H9 (cell line): Measurements from ENCODE around the gene COX6A1. TPM values are rescaled to one million over a fixed set of nuclear protein-coding genes. Genes with fewer than 3 reads are reported as not detected.

ENCODE experiments used
- DNase-seq: peaks from one replicate; pipeline ENCODE4 v3.0.0-alpha.2; 2017
- H2AFZ ChIP-seq: one replicate; pipeline ENCODE4 v1.6.1; 2013; ENCODE audit warnings: mild to moderate bottlenecking, low read length, control low read depth, moderate library complexity
- H2AK5ac ChIP-seq: 2 replicates; pipeline ENCODE4 v1.6.1; 2013; ENCODE audit warnings: low read length, control low read depth, mixed read lengths; ENCODE audit not compliant: insufficient read length
- H2BK120ac ChIP-seq: one replicate; pipeline ENCODE4 v1.6.1; 2013; ENCODE audit warnings: low read depth, mild to moderate bottlenecking, low read length, control low read depth, inconsistent platforms; ENCODE audit not compliant: poor library complexity, severe bottlenecking
- H2BK12ac ChIP-seq: 2 replicates; pipeline ENCODE4 v1.6.1; 2013; ENCODE audit warnings: low read length, control low read depth, mixed read lengths, low read depth; ENCODE audit not compliant: insufficient read length
- H2BK15ac ChIP-seq: 2 replicates; pipeline ENCODE4 v1.6.1; 2013; ENCODE audit warnings: low read depth, low read length, control low read depth
- H2BK20ac ChIP-seq: one replicate; pipeline ENCODE4 v1.6.1; 2013; ENCODE audit warnings: low read depth, mild to moderate bottlenecking, low read length, control low read depth, inconsistent platforms; ENCODE audit not compliant: poor library complexity, severe bottlenecking
- H2BK5ac ChIP-seq: 2 replicates; pipeline ENCODE4 v1.6.1; 2013; ENCODE audit warnings: low read length, control low read depth, mixed read lengths; ENCODE audit not compliant: insufficient read length
- H3K14ac ChIP-seq: 2 replicates; pipeline ENCODE4 v1.6.1; 2013; ENCODE audit warnings: low read length, control low read depth; ENCODE audit not compliant: insufficient read depth
- H3K18ac ChIP-seq: 2 replicates; pipeline ENCODE4 v1.6.1; 2013; ENCODE audit warnings: low read depth, mild to moderate bottlenecking, mixed read lengths, low read length, control low read depth; ENCODE audit not compliant: insufficient read length
- H3K23ac ChIP-seq: 2 replicates; pipeline ENCODE4 v1.6.1; 2013; ENCODE audit warnings: low read length, control low read depth, mixed read lengths, low read depth; ENCODE audit not compliant: insufficient read length
- H3K23me2 ChIP-seq: 2 replicates; pipeline ENCODE4 v1.6.1; 2013; ENCODE audit warnings: low read depth, mild to moderate bottlenecking, mixed read lengths, low read length, control low read depth; ENCODE audit not compliant: insufficient read length, poor library complexity, severe bottlenecking
- H3K27ac ChIP-seq: 2 replicates; pipeline ENCODE4 v1.5.1; 2013; ENCODE audit warnings: low read length, control low read depth, mixed read lengths, low read depth; ENCODE audit not compliant: insufficient read length
- H3K27me3 ChIP-seq: 2 replicates; pipeline ENCODE4 v1.6.1; 2013; ENCODE audit warnings: low read length, control low read depth, inconsistent platforms; ENCODE audit not compliant: insufficient read depth
- H3K4ac ChIP-seq: 2 replicates; pipeline ENCODE4 v1.6.1; 2013; ENCODE audit warnings: low read depth, mild to moderate bottlenecking, control low read depth, inconsistent platforms, low read length, moderate library complexity
- H3K4me1 ChIP-seq: 2 replicates; pipeline ENCODE4 v1.6.1; 2013; ENCODE audit warnings: low read length, control low read depth, inconsistent platforms; ENCODE audit not compliant: insufficient read depth
- H3K4me2 ChIP-seq: 2 replicates; pipeline ENCODE4 v1.6.1; 2013; ENCODE audit warnings: low read length, control low read depth, mixed read lengths; ENCODE audit not compliant: insufficient read length, insufficient read depth
- H3K56ac ChIP-seq: 2 replicates; pipeline ENCODE4 v1.6.1; 2013; ENCODE audit warnings: low read depth, mild to moderate bottlenecking, mixed read lengths, low read length, control low read depth; ENCODE audit not compliant: insufficient read length
- H3K79me1 ChIP-seq: 2 replicates; pipeline ENCODE4 v1.6.1; 2013; ENCODE audit warnings: low read depth, mild to moderate bottlenecking, moderate library complexity, low read length, control low read depth, inconsistent platforms; ENCODE audit not compliant: insufficient read depth, poor library complexity, severe bottlenecking
- H3K79me2 ChIP-seq: 2 replicates; pipeline ENCODE4 v1.6.1; 2013; ENCODE audit warnings: low read length, control low read depth, inconsistent platforms; ENCODE audit not compliant: insufficient read depth
- H3K9ac ChIP-seq: 2 replicates; pipeline ENCODE4 v1.6.1; 2013; ENCODE audit warnings: low read length, control low read depth, mixed read lengths; ENCODE audit not compliant: insufficient read length; ENCODE audit errors: extremely low read depth
- H3K9me3 ChIP-seq: one replicate; pipeline ENCODE4 v1.6.1; 2013; ENCODE audit warnings: low read depth, low read length, inconsistent platforms; ENCODE audit not compliant: control insufficient read depth
- H3T11ph ChIP-seq: one replicate; pipeline ENCODE4 v1.6.1; 2013; ENCODE audit warnings: mild to moderate bottlenecking, low read length, control low read depth, inconsistent platforms
- H4K20me1 ChIP-seq: one replicate; pipeline ENCODE4 v1.6.1; 2013; ENCODE audit not compliant: control insufficient read depth, insufficient read length, insufficient read depth
- H4K5ac ChIP-seq: 2 replicates; pipeline ENCODE4 v1.6.1; 2013; ENCODE audit warnings: low read depth, mild to moderate bottlenecking, mixed read lengths, low read length, control low read depth; ENCODE audit not compliant: insufficient read length
- H4K8ac ChIP-seq: replicated peaks from 2 replicates; pipeline ENCODE4 v1.6.1; 2013; ENCODE audit warnings: low read length, control low read depth, mixed read lengths, low read depth; ENCODE audit not compliant: insufficient read length
- H4K91ac ChIP-seq: 2 replicates; pipeline ENCODE4 v1.6.1; 2013; ENCODE audit warnings: low read depth, mild to moderate bottlenecking, moderate library complexity, mixed read lengths, low read length, control low read depth; ENCODE audit not compliant: insufficient read length
- H3K27ac Mint-ChIP-seq, 3 experiments: 2 replicates in 2 of 3; 3 replicates in 1 of 3; pipeline ENCODE4 v1.8.0; 2020 to 2021; ENCODE audit warnings: mixed read lengths in 3 of 3, mild to moderate bottlenecking in 1 of 3, moderate library complexity in 1 of 3
- H3K27me3 Mint-ChIP-seq: 2 replicates; pipeline ENCODE4 v1.8.0; 2021; ENCODE audit warnings: low read depth, mild to moderate bottlenecking, moderate library complexity, mixed read lengths
- H3K36me3 Mint-ChIP-seq, 3 experiments: 2 replicates in 2 of 3; 3 replicates in 1 of 3; pipeline ENCODE4 v1.8.0; 2020 to 2021; ENCODE audit warnings: low read depth in 3 of 3, mixed read lengths in 3 of 3; ENCODE audit not compliant: insufficient read depth in 1 of 3
- H3K4me1 Mint-ChIP-seq, 2 experiments: 2 replicates each; pipeline ENCODE4 v1.8.0; 2020; ENCODE audit warnings: mixed read lengths in 2 of 2
- H3K4me3 Mint-ChIP-seq, 2 experiments: 2 replicates in 1 of 2; 3 replicates in 1 of 2; pipeline ENCODE4 v1.8.0; 2020 to 2021; ENCODE audit warnings: mild to moderate bottlenecking in 2 of 2, mixed read lengths in 2 of 2, moderate library complexity in 1 of 2
- H3K9me3 Mint-ChIP-seq, 2 experiments: 2 replicates in 1 of 2; 3 replicates in 1 of 2; pipeline ENCODE4 v1.8.0; 2020; ENCODE audit warnings: mild to moderate bottlenecking in 2 of 2, mixed read lengths in 2 of 2, moderate library complexity in 1 of 2
- CTCF ChIP-seq: fragments of 200-600 bp; sonication (generic); conservative IDR thresholded peaks from 3 replicates; pipeline ENCODE4 v1.8.0; 2021; ENCODE audit warnings: antibody characterized with exemption, mild to moderate bottlenecking
- WGBS: extraction: QIAGEN DNeasy Blood & Tissue Kit; methylation state at CpG from one replicate; pipeline ENCODE4 v1.1.7; 2013; ENCODE audit warnings: missing lambda C conversion rate, low lambda C conversion rate, mixed read lengths; ENCODE audit not compliant: insufficient read length; ENCODE audit errors: extremely low coverage; 5-methylcytosine and 5-hydroxymethylcytosine counted together
- total RNA-seq: library from RNA; stranded (reverse); gene quantifications from 2 replicates; pipeline ENCODE4 v1.2.1, GENCODE V29; 2021

The COX6A1 gene
- total RNA-seq, 1 experiment from 2014 or later: 415 TPM

- Histone ChIP-seq H2BK5ac (no peak overlapping the region), H3K79me1 (peaks cover 3% of the 10 kb centered on the region), H3K4me2 (peak overlapping the region; percentile 100), H2AFZ (no peak overlapping the region), H2BK12ac (no peak overlapping the region), H3K9ac (peak overlapping the region; percentile 69), H4K91ac (no peak overlapping the region), H3K18ac (no peak overlapping the region), H2BK15ac (no peak overlapping the region), H4K20me1 (no peaks in the 10 kb centered on the region), H3K4me1 (no peaks in the 10 kb centered on the region), H2BK20ac (no peak overlapping the region), H3K79me2 (peaks cover 5% of the 10 kb centered on the region; the same call in 1 of the 2 replicates), H3K14ac (peak overlapping the region; percentile 41; the same call in 1 of the 2 replicates), H3K56ac (no peak overlapping the region), H3K23me2 (no peaks in the 10 kb centered on the region), H3K23ac (no peak overlapping the region), H3K4ac (no peak overlapping the region), H2BK120ac (no peak overlapping the region), H4K8ac (no peak overlapping the region), H3K27ac (no peak overlapping the region), H2AK5ac (no peak overlapping the region), H3T11ph (no peak overlapping the region), H3K27me3 (no peaks in the 10 kb centered on the region), H4K5ac (no peak overlapping the region), H3K9me3 (no peaks in the 10 kb centered on the region)
- Mint-ChIP-seq H3K27me3 (0 out of 2 replicates have a peak, but pooled peaks cover 1% of the 10 kb centered on the region), H3K4me3 (peak overlapping the region; percentile 94 to 99), H3K4me1 (peaks cover 11 to 14% of the 10 kb centered on the region in 2 experiments), H3K9me3 (no peaks in the 10 kb centered on the region), H3K27ac (peak overlapping the region; percentile 63 to 99 (median 95); a peak in 6 of 7 replicates), H3K36me3 (peaks cover 15 to 40% (median 28%) of the 10 kb centered on the region in 3 experiments; a peak in 6 of 7 replicates)
- no peak for TF ChIP-seq CTCF
- WGBS: no CpG with 5 or more reads among the region's 17 CpGs
- no peak for DNase-seq
Observed at GRCh38 chr12:120438495-120439198, 734 bp downstream of the COX6A1 start.
